HG03520 (cell line): ENCODE results near the gene IL31.
"Not testable (repeated sequence)": the region's sequence is repeated elsewhere in the genome, so short reads cannot be mapped to it uniquely, and the experiment has no call there.

Experiments used
- ATAC-seq: cut with Tn5 transposase; IDR thresholded peaks from one replicate; pipeline ENCODE4 v1.9.1; 2021; ENCODE audit warnings: mild to moderate bottlenecking, moderate library complexity; ENCODE audit not compliant: unreplicated experiment

IL31 gene

DNA sequence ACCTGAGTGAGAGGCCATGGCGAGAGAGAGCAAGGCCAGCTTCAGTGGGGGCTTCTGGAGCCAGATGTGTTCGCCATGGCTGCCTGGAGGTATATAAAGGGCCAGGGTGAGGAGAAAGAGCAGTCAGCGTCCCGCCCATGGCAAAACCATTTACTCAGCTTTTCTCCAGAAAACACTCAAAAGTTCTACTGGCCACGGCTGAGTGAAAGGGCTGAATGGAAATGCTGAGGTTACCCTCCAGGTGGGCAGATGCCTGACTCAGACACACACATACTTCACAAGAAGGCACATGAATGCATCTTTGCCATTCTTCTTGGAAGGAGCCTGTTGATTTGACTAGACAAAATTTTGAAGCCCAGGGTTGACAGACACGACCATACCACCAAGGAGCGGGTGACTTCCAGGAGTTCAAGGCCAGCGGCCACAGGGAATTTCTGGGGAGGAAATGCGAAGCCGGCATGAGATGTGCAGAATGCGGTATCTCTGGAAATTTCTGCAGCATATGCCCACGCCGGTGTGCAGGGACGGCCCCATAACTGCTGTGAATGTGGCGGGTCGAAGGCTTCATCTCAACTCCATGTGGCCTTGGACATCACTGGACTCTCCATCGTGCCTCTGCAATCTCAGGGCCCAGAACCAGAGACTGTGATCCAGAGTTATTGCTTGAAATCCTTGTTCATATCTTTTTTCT is at the start of gene IL31:
IL31 (minus strand) TSS at position 67 of the 691 bp plus-strand sequence; CDS start at position 18, 49 bp downstream.
- ATAC-seq = no peak

DNA sequence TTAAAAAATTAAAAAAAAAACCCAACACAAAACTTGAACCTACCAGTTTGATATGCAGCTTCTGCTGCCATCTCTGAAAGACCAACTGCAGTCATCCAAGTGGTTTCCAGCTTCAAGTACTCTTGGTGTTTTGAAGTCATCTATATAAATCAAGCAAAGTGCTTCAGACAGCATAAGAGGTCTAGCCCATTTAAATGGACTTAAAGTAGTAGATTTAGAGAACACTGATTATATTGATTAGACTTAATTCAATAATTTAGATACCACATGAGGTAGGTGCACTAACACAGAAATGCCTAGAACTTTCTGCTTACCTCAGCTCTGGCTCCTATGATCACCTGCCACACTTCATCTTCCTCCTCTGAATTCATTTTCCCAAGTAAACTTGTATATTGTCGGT is 42.4 kb upstream of the IL31 start:
- no peak for ATAC-seq

DNA sequence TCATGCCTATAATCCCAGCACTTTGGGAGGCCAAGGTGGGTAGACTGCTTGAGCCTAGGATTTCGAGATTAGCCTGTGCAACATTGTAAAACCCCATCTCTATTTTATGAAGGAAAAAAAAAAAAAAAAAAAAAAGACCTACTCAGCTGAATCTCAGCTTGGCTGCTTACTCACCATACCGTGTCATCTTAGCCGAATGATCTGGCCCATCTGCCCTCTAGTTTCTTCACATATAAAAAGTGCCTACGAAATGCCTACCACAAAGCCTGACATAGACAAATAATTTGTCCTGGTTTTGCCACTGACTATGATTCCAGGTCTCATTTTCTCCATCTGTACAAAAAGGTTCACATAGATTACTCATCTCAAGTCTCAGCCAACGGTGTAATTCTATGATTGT is 41.8 kb upstream of the IL31 start:
- ATAC-seq = no peak

DNA sequence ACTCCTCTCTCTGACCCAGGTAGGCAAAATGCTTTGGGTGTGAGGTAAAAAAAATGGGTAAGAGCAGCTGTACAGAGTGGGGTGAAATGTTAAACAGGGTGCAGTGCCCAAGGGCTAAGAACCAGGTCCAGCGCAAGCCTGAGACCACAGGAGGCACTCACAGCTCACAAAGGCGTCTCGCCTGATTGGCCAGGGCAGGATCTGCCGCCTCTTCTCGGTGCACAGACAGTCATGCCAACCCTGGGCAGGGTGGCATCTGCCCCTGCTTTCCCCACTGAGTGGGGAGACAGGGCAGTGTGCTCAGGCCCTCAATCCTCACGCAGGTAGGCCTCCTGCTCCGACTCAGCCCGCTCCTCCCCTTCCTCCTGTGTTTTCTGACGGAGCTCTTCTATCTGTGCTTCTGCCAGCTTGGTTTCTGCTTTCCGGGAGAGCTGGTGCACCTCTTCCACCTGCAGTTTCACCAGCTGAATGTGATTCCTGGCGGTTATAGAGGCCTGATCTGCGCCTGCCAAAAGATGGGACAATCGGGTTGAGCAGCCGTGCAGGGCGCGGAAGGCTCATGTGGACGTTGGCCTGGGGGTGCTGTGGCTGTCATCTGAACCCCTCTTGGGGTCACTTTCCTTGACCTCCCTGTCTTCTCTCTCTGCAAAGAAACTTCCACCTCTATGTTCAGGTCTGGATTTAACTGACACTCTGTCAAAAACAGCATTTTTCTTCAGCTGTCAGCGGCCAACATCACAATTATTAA is 34.2 kb upstream of the IL31 start:
- ATAC-seq = no peak

DNA sequence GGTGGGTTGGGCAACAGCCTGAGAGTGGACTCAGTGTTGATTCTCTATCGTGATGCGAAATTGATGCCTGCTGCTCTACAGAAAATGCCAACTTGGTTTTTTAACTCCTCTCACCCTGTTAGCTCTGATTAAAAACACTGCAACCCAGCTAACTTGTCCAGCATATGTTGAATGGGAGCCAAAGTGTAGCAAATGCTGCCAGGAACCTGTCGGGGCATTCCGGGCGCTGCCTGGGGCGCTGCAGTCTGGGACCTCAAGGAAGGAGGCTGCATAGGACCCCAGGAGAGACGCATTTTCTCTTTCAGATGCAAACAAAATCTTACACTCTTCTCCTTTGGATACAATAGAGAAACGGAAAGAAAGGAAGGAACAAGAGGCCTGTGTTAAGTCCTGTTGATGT is 33.4 kb upstream of the IL31 start:
- no peak for ATAC-seq

DNA sequence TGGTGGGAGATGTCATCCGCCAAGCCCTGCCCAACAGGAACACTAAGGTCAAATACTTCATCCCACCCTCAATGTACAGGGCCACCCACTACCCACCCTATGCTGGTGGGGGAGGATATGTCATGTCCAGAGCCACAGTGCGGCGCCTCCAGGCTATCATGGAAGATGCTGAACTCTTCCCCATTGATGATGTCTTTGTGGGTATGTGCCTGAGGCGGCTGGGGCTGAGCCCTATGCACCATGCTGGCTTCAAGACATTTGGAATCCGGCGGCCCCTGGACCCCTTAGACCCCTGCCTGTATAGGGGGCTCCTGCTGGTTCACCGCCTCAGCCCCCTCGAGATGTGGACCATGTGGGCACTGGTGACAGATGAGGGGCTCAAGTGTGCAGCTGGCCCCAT is 33.0 kb upstream of the IL31 start:
- ATAC-seq = no peak

DNA sequence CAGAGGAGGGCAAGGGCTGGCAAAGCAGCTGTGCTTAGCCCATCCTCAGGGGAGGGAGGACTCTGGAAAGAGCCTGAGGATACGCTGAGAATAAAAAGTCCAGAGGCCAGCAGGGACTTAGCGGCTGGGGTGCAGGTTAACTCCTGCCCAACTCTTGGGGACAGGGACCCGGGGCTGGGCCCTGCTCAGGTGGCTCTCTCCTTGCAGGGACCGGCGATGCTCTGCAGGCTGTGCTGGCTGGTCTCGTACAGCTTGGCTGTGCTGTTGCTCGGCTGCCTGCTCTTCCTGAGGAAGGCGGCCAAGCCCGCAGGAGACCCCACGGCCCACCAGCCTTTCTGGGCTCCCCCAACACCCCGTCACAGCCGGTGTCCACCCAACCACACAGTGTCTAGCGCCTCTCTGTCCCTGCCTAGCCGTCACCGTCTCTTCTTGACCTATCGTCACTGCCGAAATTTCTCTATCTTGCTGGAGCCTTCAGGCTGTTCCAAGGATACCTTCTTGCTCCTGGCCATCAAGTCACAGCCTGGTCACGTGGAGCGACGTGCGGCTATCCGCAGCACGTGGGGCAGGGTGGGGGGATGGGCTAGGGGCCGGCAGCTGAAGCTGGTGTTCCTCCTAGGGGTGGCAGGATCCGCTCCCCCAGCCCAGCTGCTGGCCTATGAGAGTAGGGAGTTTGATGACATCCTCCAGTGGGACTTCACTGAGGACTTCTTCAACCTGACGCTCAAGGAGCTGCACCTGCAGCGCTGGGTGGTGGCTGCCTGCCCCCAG is 32.3 kb upstream of the IL31 start:
- no peak for ATAC-seq

DNA sequence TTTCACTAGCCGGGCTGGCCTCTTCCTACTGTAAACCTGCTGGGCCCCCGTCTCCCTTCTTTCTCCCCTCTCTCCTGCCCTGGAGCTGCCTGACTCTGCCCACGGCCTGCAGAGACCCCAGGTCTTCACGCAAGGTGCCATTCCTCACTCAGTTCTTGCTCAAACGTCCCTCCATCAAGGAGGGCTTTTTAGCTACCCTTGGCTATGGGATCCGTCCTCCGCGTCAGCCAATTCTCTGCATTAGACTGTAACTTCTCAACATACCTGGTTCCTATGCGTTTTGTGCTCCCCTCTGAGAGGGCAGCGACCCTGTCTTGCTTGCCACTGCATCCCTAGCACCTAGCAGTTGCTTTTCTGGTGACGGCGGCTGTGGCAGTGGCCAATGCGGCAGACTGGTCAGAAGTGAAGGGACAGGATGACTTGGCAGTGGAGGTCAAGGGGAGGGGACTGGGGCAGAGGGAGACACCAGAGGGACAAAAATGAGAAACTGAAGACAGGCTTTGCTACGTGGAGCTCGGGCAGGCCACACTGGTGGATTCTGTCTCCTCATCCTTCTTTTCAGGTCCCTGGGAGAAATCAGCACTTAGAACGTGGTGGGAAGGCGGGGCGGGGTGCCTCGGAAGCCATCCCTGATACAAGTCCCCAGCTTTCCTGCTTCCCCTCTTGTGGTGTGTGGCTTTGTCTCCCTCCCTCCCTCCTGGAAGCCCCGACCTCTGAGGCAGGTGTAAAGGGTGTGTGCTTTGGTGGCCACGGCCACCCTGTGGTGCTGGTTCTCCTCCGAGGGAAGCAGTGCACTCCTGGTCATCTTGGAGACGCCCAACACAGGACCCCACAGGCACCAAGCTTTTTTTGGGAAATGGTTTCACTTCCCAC is 31.3 kb upstream of the IL31 start:
- no peak for ATAC-seq

DNA sequence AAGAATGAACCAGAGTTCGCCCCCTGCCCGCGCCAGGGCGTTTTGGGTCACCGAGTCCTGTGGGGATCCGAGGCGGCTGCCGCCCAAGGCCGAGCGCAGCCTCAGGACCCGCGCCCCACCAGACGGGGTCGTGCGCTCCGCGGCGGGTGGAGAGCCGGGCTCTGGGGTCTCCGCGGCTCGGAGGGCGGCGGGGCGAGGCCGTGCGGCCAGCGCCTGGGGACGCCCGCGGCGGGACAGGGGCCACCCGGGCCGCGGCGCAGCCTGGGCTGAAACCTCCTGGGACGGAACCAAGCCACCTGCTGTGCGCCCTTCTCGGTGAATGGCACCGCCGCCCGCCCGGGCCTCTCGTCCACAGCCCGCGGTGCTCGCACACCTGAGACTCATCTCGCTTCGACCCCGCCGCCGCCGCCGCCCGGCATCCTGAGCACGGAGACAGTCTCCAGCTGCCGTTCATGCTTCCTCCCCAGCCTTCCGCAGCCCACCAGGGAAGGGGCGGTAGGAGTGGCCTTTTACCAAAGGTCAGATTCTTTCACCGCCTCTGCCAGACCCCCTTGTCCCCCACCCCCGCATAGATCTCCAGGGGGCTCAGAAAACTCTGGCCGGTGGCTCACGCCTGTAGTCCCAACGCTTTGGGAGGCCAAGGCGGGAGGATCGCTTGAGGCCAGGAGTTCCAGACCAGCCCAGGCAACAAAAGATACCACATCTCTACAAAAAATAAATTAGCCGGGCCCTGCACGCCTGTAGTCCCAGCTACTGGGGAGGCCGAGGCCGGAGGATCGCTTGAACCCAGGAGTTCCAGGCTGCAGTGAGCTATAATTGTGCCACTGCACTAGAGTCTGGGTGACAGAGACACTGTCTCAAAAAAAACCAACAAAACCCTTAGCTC is 30.4 kb upstream of the IL31 start:
- no peak for ATAC-seq

DNA sequence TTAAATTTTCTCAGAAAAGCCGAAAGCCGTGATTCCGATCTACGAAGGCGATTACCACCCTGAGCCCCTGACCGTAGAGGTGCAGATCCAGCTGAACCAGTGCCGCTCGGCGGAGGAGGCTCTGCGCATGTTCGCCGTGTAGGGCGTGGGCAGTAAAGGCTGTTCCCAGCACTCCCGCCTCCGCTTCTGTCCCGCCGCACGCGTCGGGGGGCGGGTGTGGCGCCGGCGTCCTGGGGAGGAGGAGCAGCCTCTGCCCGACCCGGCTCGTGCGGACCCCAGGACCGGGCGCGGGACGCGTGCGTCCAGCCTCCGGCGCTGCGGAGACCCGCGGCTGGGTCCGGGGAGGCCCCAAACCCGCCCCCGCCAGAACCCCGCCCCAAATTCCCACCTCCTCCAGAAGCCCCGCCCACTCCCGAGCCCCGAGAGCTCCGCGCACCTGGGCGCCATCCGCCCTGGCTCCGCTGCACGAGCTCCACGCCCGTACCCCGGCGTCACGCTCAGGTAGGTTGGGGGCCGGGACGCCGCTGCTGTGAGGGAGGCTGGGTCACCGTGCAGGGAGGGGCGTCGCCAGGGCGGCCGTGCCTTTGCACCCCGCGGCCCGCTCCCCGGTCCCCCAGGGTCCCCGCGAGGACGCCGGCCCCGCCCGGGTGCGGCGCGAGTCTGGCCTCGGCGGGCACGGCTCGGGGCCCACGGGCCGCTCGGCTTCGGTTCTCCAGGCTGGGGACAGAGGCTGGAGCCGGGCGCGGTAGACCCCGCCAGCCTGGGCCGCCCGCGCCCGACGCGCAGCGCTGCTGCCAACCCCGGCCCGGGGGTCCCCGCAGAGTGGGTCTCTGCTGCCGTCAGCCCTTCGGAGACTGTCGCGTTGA is 29.5 kb upstream of the IL31 start, which contains the start of gene B3GNT4:
B3GNT4 (plus strand) TSS at position 409 of the 866 bp plus-strand sequence. CDS start 910 bp downstream, outside the sequence.
- ATAC-seq = no peak

DNA sequence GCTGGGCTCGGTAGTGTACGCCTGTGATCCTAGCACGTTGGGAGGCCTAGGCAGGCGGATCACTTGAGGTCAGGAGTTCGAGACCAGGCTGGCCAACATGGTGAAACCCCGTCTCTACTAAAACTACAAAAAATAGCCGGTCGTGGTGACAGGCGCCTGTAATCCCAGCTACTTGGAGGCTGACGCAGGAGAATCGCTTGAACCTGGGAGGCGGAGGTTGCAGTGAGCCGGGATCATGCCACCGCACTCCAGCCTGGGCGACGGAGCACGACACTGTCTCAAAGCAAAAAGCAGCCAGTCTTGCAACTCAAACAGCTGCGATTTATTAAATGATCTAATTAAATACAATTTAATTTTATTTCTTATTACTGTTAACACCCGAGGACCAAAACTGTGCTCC is 28.8 kb upstream of the IL31 start:
- ATAC-seq = not testable (repeated sequence)

DNA sequence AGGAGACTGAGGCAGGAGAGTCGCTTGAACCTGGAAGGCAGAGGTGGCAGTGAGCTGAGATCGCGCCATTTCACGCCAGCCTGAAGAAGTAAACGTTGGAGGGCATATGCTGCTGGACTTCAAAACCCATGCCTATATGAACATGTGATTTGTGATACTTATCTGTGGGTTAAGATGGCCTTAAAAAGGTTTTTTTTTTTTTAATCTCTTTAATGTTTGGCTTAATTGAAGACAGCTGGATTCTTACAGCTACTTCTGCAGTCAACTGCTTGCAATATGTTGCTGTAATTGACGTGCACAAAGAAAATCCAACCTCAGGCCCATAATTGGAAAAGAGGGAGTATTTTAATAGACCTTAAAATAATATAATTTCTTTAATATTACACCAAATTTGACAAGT is 28.0 kb upstream of the IL31 start:
- ATAC-seq = no peak

DNA sequence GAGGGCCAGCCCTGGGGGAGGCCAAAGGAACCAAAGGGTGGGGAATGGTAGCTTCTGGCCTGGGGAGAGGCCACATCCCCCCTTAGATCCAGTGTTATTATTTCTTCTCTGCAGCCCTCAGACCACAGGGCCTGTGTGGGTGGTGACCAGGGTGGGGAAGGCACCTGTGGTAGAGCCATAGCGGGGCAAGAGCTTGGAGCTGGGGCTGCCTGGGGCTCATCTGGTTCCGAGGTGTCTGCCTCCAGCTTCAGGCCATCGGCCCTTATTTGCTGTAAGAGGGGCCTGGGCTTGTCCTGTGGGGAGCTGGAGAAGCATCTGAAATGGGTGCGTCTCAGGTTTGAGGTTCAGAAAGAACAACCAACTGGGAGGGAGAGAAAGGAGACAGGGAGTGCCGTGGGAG is 27.4 kb upstream of the IL31 start:
- no peak for ATAC-seq

DNA sequence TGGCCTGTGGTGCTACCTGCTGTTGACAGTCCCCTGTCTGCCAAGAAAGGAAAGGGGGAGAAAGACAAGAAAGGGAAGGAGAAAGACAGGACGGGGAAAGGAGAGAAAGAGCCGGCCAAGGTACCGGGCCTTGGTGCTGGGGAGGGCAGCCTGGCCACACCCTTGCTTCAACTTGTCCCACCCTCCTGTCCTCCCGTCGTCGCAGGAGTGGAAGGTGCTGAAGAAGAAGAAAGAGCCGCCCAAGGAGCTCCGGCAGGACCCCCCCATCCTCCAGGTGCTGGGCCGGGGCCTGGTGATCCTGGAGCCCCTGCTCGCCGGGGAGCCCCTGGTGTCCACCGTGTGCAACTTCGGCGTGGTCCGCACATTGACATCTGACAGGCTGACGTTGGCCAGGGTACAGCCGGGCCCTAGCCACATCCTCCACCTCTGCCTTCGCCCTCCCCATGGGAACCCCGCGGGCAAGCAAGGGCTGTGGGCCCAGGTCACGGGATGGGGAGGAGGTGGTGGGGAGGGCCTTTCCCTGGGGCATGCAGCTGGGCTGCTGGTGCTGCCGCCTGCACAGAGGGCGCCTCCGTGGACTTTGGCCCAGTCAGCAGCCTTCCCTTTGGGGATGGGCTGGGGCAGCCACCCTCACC is 26.6 kb upstream of the IL31 start:
- no peak for ATAC-seq

DNA sequence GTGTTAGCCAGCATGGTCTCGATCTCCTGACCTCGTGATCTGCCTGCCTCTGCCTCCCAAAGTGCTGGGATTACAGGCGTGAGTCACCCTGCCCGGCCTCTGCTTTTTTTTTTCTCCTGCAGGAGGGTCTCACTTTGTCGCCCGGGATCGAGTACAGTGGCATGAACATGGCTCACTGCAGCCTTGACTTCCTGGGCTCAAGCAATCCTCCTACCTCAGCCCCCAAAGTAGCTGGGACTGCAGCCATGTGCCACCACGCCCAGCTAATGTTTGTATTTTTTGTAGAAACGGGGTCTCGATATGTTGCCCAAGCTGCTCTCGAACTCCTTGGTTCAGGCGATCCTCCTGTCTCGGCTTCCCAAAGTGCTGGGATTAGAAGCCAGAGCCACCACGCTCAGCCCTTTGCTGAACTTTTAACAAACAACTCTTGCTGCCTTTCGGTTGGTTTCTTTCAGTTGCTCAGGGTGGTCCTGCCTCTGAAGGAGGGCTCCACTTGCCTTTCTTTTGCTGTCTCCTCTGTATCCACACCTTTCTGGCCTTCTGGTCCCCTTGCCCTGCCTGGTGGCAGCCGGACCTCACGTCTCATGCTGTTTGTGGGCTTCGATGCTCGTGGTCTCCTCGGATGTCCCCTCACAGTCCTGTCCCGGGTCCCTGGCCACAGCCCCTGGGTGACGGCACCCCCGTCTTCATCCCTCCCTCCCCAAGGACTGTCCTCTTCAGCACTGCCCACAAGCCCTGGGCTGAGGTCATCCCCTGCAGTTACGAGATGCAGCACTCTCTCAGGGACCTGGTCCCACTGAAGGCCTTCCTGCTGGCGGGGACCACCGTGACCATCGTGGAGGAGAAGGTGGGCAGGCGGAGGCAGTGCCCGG is 25.7 kb upstream of the IL31 start:
- ATAC-seq = no peak

DNA sequence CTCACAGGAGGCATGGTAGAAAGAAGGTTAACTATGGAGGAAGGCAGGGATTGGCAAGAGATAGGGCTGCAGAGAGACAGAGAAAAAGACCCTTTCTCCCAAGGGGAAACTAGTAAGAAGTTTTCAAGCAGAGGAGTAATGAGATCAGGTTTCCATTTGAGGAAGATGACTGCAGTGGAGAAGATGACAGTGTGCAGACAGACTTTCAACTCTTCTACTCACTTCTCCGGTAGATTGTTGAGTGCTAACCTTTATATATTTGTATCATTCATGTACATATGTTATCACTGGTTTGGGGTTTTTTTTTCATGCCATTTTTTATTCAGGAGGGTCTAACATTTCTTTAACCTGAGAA is 23.6 kb upstream of the IL31 start:
- ATAC-seq = no peak

DNA sequence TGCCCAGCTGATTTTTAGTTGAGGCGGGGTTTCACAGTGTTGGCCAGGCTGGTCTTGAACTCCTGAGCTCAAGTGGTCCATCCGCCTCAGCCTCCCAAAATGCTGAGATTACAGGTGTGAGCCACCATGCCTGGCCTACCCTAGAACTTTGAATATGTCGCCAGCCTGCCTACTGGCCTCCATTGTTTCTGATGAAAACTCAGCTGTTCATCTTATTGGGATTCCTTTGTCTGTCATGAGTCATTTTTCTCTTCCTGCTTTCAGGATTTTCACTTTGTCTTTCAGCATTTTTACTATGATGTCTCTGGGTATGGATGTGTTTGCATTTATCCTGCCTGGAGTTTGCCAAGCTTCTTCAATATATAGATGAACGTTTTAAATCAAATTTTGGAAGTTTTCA is 21.4 kb upstream of the IL31 start:
- ATAC-seq = no peak
